H1 (cell line): ENCODE data around the gene CENPF. TPM values are rescaled to one million over a fixed set of nuclear protein-coding genes. Genes with fewer than 3 reads are reported as not detected.

Source experiments
- CTCF ChIA-PET: fragments of 300-600 bp; sonication (Branson Sonifier 250); formaldehyde crosslinking; loops from one replicate; lab custom pipeline; 2021; ENCODE audit not compliant: partially characterized antibody; lab: Charles Lee
- POLR2A ChIA-PET: fragments of 300-600 bp; sonication (Branson Sonifier 250); formaldehyde crosslinking; loops from one replicate; lab custom pipeline; 2021; ENCODE audit warnings: inconsistent platforms; ENCODE audit not compliant: partially characterized antibody; lab: Charles Lee
- DNase-seq, 2 experiments: peaks; one replicate each; pipeline versions ENCODE4 v3.0.0 to v3.0.0-alpha.2; 2010 to 2022; ENCODE audit warnings: low spot score in 2 of 2, low read depth in 1 of 2, mixed read lengths in 1 of 2
- FAIRE-seq: peaks from 2 replicates; lab custom pipeline; 2011; peaks lifted over from hg19 to GRCh38; lab: Jason Lieb, UNC
- H2AFZ ChIP-seq: 2 replicates; pipeline ENCODE4 v1.8.1; 2012; ENCODE audit warnings: low read length, inconsistent platforms
- H2AK5ac ChIP-seq: 2 replicates; pipeline ENCODE4 v1.6.1; 2013; ENCODE audit warnings: low read depth, low read length
- H2BK120ac ChIP-seq: replicated peaks from 2 replicates; pipeline ENCODE3; 2013; ENCODE audit warnings: low read depth, low read length, inconsistent platforms
- H2BK12ac ChIP-seq: 2 replicates; pipeline ENCODE4 v1.6.1; 2013; ENCODE audit warnings: low read depth, low read length
- H2BK15ac ChIP-seq: 2 replicates; pipeline ENCODE4 v1.6.1; 2013; ENCODE audit warnings: low read length
- H2BK20ac ChIP-seq: 2 replicates; pipeline ENCODE4 v1.6.1; 2013; ENCODE audit warnings: low read length
- H2BK5ac ChIP-seq: 2 replicates; pipeline ENCODE4 v1.6.1; 2013; ENCODE audit warnings: low read depth, low read length
- H3K14ac ChIP-seq: 2 replicates; pipeline ENCODE4 v1.6.1; 2013; ENCODE audit warnings: inconsistent platforms; ENCODE audit not compliant: insufficient read length
- H3K18ac ChIP-seq: 2 replicates; pipeline ENCODE4 v1.6.1; 2013; ENCODE audit warnings: low read length; ENCODE audit errors: extremely low read depth
- H3K23ac ChIP-seq: 2 replicates; pipeline ENCODE4 v1.6.1; 2013; ENCODE audit warnings: inconsistent platforms; ENCODE audit not compliant: insufficient read length
- H3K23me2 ChIP-seq: 2 replicates; pipeline ENCODE4 v1.6.1; 2013; ENCODE audit warnings: low read depth, low read length
- H3K27ac ChIP-seq: 2 replicates; pipeline ENCODE4 v1.6.1; 2011; ENCODE audit warnings: low read depth, low read length, inconsistent platforms
- H3K27me3 ChIP-seq, 4 experiments: replicated peaks in 1 of 4; 1 replicate in 1 of 4; 2 replicates in 3 of 4; pipeline versions ENCODE4 v1.6.1 to v1.8.1; 2011 to 2013; ENCODE audit warnings: low read length in 3 of 4, mild to moderate bottlenecking in 3 of 4, inconsistent platforms in 2 of 4, mixed read lengths in 2 of 4, moderate library complexity in 1 of 4; ENCODE audit not compliant: control insufficient read depth in 3 of 4, insufficient read depth in 3 of 4; ENCODE audit errors: extremely low read depth in 1 of 4
- H3K36me3 ChIP-seq, 4 experiments: 2 replicates each; pipeline versions ENCODE4 v1.6.1 to v1.8.1; 2011 to 2013; ENCODE audit warnings: mild to moderate bottlenecking in 4 of 4, low read length in 3 of 4, moderate library complexity in 2 of 4, control low read depth in 1 of 4, inconsistent platforms in 1 of 4; ENCODE audit not compliant: insufficient read depth in 4 of 4, control insufficient read depth in 2 of 4
- H3K4ac ChIP-seq: replicated peaks from 2 replicates; pipeline ENCODE3; 2013; ENCODE audit warnings: low read length, low read depth, mixed read lengths, inconsistent platforms; ENCODE audit not compliant: insufficient read length
- H3K4me1 ChIP-seq, 4 experiments: replicated peaks in 1 of 4; 1 replicate in 1 of 4; 2 replicates in 3 of 4; pipeline versions ENCODE4 v1.6.1 to v1.8.1; 2011 to 2013; ENCODE audit warnings: low read length in 3 of 4, inconsistent platforms in 2 of 4, mixed read lengths in 1 of 4; ENCODE audit not compliant: insufficient read depth in 4 of 4, control insufficient read depth in 3 of 4
- H3K4me2 ChIP-seq, 2 experiments: 2 replicates each; pipeline versions ENCODE4 v1.6.1 to v1.8.1; 2011 to 2013; ENCODE audit warnings: low read depth in 2 of 2, low read length in 2 of 2, control low read depth in 1 of 2, inconsistent platforms in 1 of 2, mild to moderate bottlenecking in 1 of 2; ENCODE audit not compliant: insufficient read depth in 1 of 2
- H3K4me3 ChIP-seq, 4 experiments: fragments of 200-600, 300-600 bp in 1 of 4; sonication (generic), shearing (Covaris generic), sonication (Bioruptor Twin) in 1 of 4; 2 replicates each; pipeline versions ENCODE4 v1.5.1 to v1.8.1; 2011 to 2016; ENCODE audit warnings: low read length in 4 of 4, low read depth in 3 of 4, control low read depth in 2 of 4, inconsistent platforms in 2 of 4, mild to moderate bottlenecking in 2 of 4, mixed read lengths in 1 of 4, moderate library complexity in 1 of 4; ENCODE audit not compliant: insufficient read depth in 2 of 4; ENCODE audit errors: extremely low read depth in 1 of 4
- H3K56ac ChIP-seq: replicated peaks from 2 replicates; pipeline ENCODE3; 2013; ENCODE audit warnings: low read depth, mild to moderate bottlenecking, mixed read lengths, low read length, inconsistent platforms; ENCODE audit not compliant: insufficient read length
- H3K79me1 ChIP-seq: 2 replicates; pipeline ENCODE4 v1.6.1; 2013; ENCODE audit warnings: low read depth, low read length, control low read depth
- H3K79me2 ChIP-seq, 2 experiments: 2 replicates each; pipeline versions ENCODE4 v1.6.1 to v1.8.1; 2012 to 2013; ENCODE audit warnings: low read length in 2 of 2, mild to moderate bottlenecking in 2 of 2, inconsistent platforms in 1 of 2; ENCODE audit not compliant: insufficient read depth in 2 of 2, control insufficient read depth in 1 of 2
- H3K9ac ChIP-seq, 4 experiments: replicated peaks in 1 of 4; 1 replicate in 1 of 4; 2 replicates in 3 of 4; pipeline versions ENCODE4 v1.6.1 to v1.8.1; 2011 to 2013; ENCODE audit warnings: low read depth in 3 of 4, low read length in 3 of 4, control low read depth in 2 of 4, mild to moderate bottlenecking in 2 of 4, moderate library complexity in 2 of 4, inconsistent platforms in 1 of 4; ENCODE audit errors: extremely low read depth in 1 of 4
- H3K9me3 ChIP-seq, 2 experiments: 2 replicates each; pipeline versions ENCODE4 v1.6.1 to v1.8.1; 2012 to 2013; ENCODE audit warnings: mild to moderate bottlenecking in 2 of 2, moderate library complexity in 2 of 2, control low read depth in 1 of 2, inconsistent platforms in 1 of 2, low read depth in 1 of 2, low read length in 1 of 2, mixed read lengths in 1 of 2; ENCODE audit not compliant: insufficient read depth in 2 of 2
- H4K20me1 ChIP-seq, 2 experiments: replicated peaks in 1 of 2; 2 replicates each; pipeline versions ENCODE3 to v1.8.1; 2011 to 2013; ENCODE audit warnings: inconsistent platforms in 2 of 2, low read length in 2 of 2, mild to moderate bottlenecking in 1 of 2; ENCODE audit not compliant: insufficient read depth in 2 of 2, control insufficient read depth in 1 of 2
- H4K5ac ChIP-seq: 2 replicates; pipeline ENCODE4 v1.6.1; 2013; ENCODE audit warnings: low read length, low read depth, mixed read lengths, inconsistent platforms; ENCODE audit not compliant: insufficient read length
- H4K8ac ChIP-seq: 2 replicates; pipeline ENCODE4 v1.8.0; 2013; ENCODE audit warnings: mild to moderate bottlenecking, moderate library complexity, low read length, inconsistent platforms; ENCODE audit not compliant: insufficient read depth; ENCODE audit errors: extremely low read depth
- H4K91ac ChIP-seq: replicated peaks from 2 replicates; pipeline ENCODE3; 2013; ENCODE audit warnings: low read length, mixed read lengths, inconsistent platforms; ENCODE audit not compliant: insufficient read length
- BCL11A ChIP-seq, 2 experiments: IDR thresholded peaks; one replicate each; pipeline ENCODE4 v1.6.1; 2011; ENCODE audit warnings: low read depth in 2 of 2, low read length in 2 of 2, mild to moderate bottlenecking in 2 of 2
- GABPA ChIP-seq: IDR thresholded peaks from 2 replicates; pipeline ENCODE4 v1.6.1; 2011; ENCODE audit warnings: mild to moderate bottlenecking, low read length, moderate library complexity, borderline replicate concordance; ENCODE audit not compliant: insufficient read depth
- HDAC6 ChIP-seq: IDR thresholded peaks from one replicate; pipeline ENCODE4 v1.7.1; 2012; ENCODE audit warnings: low read depth, mild to moderate bottlenecking, inconsistent platforms, low read length, moderate library complexity
- POLR2A ChIP-seq, 2 experiments: IDR thresholded peaks; 1 replicate in 1 of 2; 2 replicates in 1 of 2; pipeline ENCODE4 v1.6.1; 2011; ENCODE audit warnings: low read depth in 2 of 2, low read length in 2 of 2, mild to moderate bottlenecking in 2 of 2; ENCODE audit errors: control extremely low read depth in 1 of 2
- RBBP5 ChIP-seq: IDR thresholded peaks from 2 replicates; pipeline ENCODE4 v1.7.1; 2012; ENCODE audit warnings: low read depth, mild to moderate bottlenecking, inconsistent platforms, low read length, moderate library complexity, borderline replicate concordance
- SAP30 ChIP-seq: fragments of 300-600 bp; sonication (generic); IDR thresholded peaks from 2 replicates; pipeline ENCODE4 v1.7.1; 2012; ENCODE audit warnings: low read length, moderate library complexity, mild to moderate bottlenecking, inconsistent platforms; ENCODE audit not compliant: insufficient read depth, insufficient replicate concordance
- SIRT6 ChIP-seq: IDR thresholded peaks from one replicate; pipeline ENCODE4 v1.7.1; 2012; ENCODE audit warnings: low read length, inconsistent platforms
- SP1 ChIP-seq: IDR thresholded peaks from 2 replicates; pipeline ENCODE4 v1.6.1; 2011; ENCODE audit warnings: low read depth, low read length
- TAF1 ChIP-seq: IDR thresholded peaks from 2 replicates; pipeline ENCODE4 v1.6.1; 2011; ENCODE audit warnings: mild to moderate bottlenecking, low read depth, low read length
- ZNF274 ChIP-seq: IDR thresholded peaks from 2 replicates; pipeline ENCODE4 v1.7.0; 2012; ENCODE audit warnings: low read length, borderline replicate concordance; ENCODE audit errors: extremely low read depth
- WGBS, 2 experiments: shearing (Covaris generic) in 1 of 2; methylation state at CpG; one replicate each; pipeline versions ENCODE4 v1.1.6 to v1.1.7; 2013 to 2015; ENCODE audit warnings: low lambda C conversion rate in 2 of 2, mixed read lengths in 2 of 2, inconsistent platforms in 1 of 2, low coverage in 1 of 2, missing lambda C conversion rate in 1 of 2; ENCODE audit not compliant: insufficient replicate concordance in 2 of 2, insufficient coverage in 1 of 2, insufficient read length in 1 of 2; ENCODE audit errors: extremely low coverage in 1 of 2, missing lambda C conversion rate in 1 of 2; 5-methylcytosine and 5-hydroxymethylcytosine counted together
- polyA plus RNA-seq, 7 experiments: library from polyadenylated mRNA; depleted of rRNA in 3 of 7; stranded (reverse) in 5 of 7; unstranded in 2 of 7; fragments of >200 nt in 5 of 7; fragments of 200-250 nt in 2 of 7; gene quantifications; 1 replicate in 5 of 7; 2 replicates in 1 of 7; 4 replicates in 1 of 7; pipeline versions ENCODE4 v1.2.1 to v1.2.3, GENCODE V29; 2011 to 2013; ENCODE audit warnings: missing spikeins in 2 of 7, mixed read lengths in 2 of 7
- total RNA-seq: library from RNA; stranded (reverse); fragmentation: NEBNext Ultra II Directional; extraction: Animal tissue kit (Norgen Biotek cat#: 25700); gene quantifications from 2 replicates; pipeline ENCODE4 v1.2.1, GENCODE V29; 2021

Gene CENPF
- total and polyA plus RNA-seq, 2 of the 8 experiments (the other 6 are each of a cell fraction or from before 2014, with no cell fraction given): 13.7 to 170 TPM

- Histone ChIP-seq H2BK5ac (no peak overlapping the region), H4K91ac (no peak overlapping the region), H4K5ac (no peak overlapping the region), H3K9me3 (no peaks in the 10 kb centered on the region), H3K14ac (no peak overlapping the region), H3K4me2 (no peak overlapping the region), H3K4ac (no peak overlapping the region), H2AK5ac (no peak overlapping the region), H3K27ac (no peak overlapping the region), H3K36me3 (no peaks in the 10 kb centered on the region), H3K27me3 (no peaks in the 10 kb centered on the region), H3K56ac (no peak overlapping the region), H3K79me2 (no peaks in the 10 kb centered on the region), H3K4me3 (no peak overlapping the region), H2BK15ac (no peak overlapping the region), H3K23me2 (no peaks in the 10 kb centered on the region), H3K9ac (no peak overlapping the region), H4K20me1 (no peaks in the 10 kb centered on the region), H2BK20ac (no peak overlapping the region), H3K18ac (no peak overlapping the region), H3K23ac (no peak overlapping the region), H4K8ac (no peak overlapping the region), H3K4me1 (peaks cover 3 to 9% (median 6%) of the 10 kb centered on the region in 4 experiments; a peak in 5 of 7 replicates), H3K79me1 (no peaks in the 10 kb centered on the region; the same call in 1 of the 2 replicates), H2AFZ (no peak overlapping the region), H2BK120ac (no peak overlapping the region), H2BK12ac (no peak overlapping the region)
- WGBS, 2 experiments: 78% methylated on average over 3 of the region's 3 CpGs; no CpG with 5 or more reads in 1 of the 2 experiments
- no peak for FAIRE-seq
- TF ChIP-seq TAF1 (no peak), SIRT6 (no peak), POLR2A (IDR thresholded peaks at IDR 0.05; ENCODE audit: control extremely low read depth in 1 of 2, low read depth in 2 of 2, low read length in 2 of 2) (no peak), RBBP5 (no peak), GABPA (no peak), ZNF274 (no peak), SP1 (no peak), SAP30 (no peak), BCL11A (IDR thresholded peaks at IDR 0.05; ENCODE audit: low read depth in 2 of 2, low read length in 2 of 2) (no peak), HDAC6 (no peak)
- CTCF ChIA-PET: interaction anchor here (0.5 to 18.8 kb wide), 20 partner anchors 7 to 375 kb away, joined by 3 to 445 read pairs (median 4); partner anchors contain the start of gene PTPN14
- no peak for DNase-seq
- POLR2A ChIA-PET: interaction anchor here (3.8 kb wide), 1 partner anchor 35 kb away, joined by 19 read pairs; the partner anchor contains the start of gene PTPN14
These were observed 16.4 kb upstream of the CENPF start for GRCh38 chr1:214586621-214587020.
